WI38 (cell line): ENCODE data around the gene DOCK10.

ENCODE experiments used
- H3K4me3 ChIP-seq: 2 replicates; pipeline ENCODE4 v1.5.1; 2011; ENCODE audit warnings: low read depth, mild to moderate bottlenecking, control low read depth, low read length
- CTCF ChIP-seq: IDR thresholded peaks from 2 replicates; pipeline ENCODE4 v1.5.1; 2012; ENCODE audit warnings: low read depth, mild to moderate bottlenecking, control low read depth, low read length

Gene DOCK10

GRCh38 chr2:224938651-224939182, 103.6 kb downstream of the DOCK10 start:
- no peak overlapping the region for H3K4me3 ChIP-seq
- no peak for TF ChIP-seq CTCF

DNA sequence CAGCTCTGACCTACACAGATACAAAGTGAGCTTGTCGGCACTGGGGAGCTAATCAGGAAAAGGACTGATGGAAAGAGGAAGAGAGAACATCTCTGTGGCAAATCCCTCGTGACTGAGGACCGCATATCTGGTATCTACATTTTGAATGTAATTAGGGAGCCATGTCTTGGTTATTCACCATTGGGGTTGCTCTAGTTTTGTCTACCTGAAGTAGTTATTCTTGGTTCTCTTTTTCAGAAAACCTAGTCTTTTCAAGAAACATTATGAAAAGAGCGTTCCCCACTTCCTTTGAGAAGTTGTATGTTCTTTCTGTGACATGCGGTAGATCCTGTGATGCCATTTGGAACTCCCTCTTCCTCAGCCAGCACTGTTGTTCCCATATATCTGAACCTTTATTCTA, 104.4 kb downstream of the DOCK10 start:
- no peak for TF ChIP-seq CTCF
- H3K4me3 ChIP-seq: no peak overlapping the region

DNA sequence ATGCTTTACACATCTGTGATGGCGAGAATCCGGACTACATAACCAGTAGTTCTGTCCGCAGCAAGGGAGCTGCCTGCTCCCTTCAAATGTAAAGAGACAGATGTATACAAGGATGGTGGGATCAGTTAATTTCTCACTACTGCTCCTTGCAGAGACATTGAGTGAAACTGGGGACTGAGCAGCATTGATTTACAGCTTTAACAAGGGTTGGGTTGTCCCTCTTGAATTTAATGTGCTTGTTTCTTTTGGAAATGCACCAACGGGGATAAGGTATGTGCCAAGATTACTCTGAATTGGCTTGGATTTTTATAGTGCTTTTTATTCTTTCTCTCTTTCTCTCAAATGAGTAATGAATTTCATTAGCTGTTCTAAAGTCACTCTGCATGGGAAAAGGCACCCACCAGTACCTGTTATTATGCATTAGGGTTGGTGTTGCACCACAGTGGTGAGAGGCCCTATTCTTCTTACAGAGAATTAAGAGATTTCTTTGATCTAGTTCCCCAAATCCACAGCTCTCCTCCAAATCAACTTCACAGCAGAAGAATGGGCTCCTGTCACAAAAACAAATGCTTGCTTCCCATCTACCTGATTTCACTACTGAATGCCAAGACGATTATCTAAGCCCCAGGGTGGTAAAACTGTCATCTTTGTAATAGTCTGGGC, 107.6 kb downstream of the DOCK10 start:
- TF ChIP-seq CTCF: no peak
- H3K4me3 ChIP-seq: no peak overlapping the region

GRCh38 chr2:224933431-224933830, 108.8 kb downstream of the DOCK10 start:
- no peak overlapping the region for H3K4me3 ChIP-seq
- TF ChIP-seq CTCF: no peak

GRCh38 chr2:224932522-224932921, 109.7 kb downstream of the DOCK10 start:
- H3K4me3 ChIP-seq: no peak overlapping the region
- no peak for TF ChIP-seq CTCF

DNA sequence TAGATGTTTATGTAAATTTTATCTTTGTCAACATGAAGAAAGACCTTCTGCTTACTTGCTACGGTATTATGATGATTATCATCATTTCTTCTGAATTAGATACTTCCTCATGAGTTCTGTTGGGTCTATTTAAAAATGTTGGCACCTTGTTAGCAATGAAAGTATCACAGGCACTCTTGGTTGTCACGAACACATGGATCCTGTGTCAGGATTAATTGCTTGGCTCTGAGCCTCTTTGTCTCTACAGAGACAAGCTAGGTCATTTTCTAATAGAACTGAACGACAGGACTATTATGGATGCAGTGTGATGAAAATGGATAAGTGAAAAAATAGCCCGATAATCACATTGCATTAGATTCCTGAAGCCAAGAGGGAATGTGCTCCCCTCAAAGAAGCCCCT, 110.3 kb downstream of the DOCK10 start:
- TF ChIP-seq CTCF: no peak
- H3K4me3 ChIP-seq: no peak overlapping the region

DNA sequence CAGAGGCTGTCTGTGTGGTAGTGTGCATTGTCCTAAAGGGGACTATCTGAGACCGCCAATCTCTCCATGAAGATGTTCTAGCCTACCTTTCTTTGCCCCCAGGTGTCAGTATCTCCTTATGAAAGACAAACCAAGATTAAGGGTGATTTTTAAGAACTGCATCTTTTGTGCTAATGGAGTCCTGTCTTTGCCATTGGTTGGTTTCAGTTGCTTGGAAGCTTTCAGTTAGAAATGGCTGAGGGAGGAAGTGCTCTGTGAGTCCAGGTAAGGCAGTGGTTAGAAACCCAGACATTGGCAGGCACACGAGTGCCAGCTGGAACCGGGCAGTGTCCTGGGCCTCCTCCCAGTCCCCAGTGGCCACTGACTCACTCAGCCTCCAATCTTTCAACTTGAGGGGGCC, 111.3 kb downstream of the DOCK10 start:
- no peak overlapping the region for H3K4me3 ChIP-seq

More for the DNA sequence above, 111.3 kb downstream of the DOCK10 start:
- no peak for TF ChIP-seq CTCF
